Mucosa of descending colon (tissue), 3 donors: ENCODE measurements around the gene STON2. TPM values are rescaled to one million over a fixed set of nuclear protein-coding genes. Genes with fewer than 3 reads are reported as not detected.
A peak's percentile ranks its signal among the peaks of the same experiment; 100 is the strongest.

Experiments used
- ATAC-seq: fragments of 200-7000 bp; cut with Tn5 transposase; one replicate; pipeline ENCODE4 v1.9.1; 2020; ENCODE audit warnings: mild to moderate bottlenecking, moderate library complexity
- DNase-seq, 3 donors: peaks; one replicate each; pipeline ENCODE4 v3.0.0-alpha.2; 2020
- H3K36me3 ChIP-seq: fragments of 200-600 bp; one replicate; pipeline ENCODE4 v1.8.0; 2021; ENCODE audit warnings: low read depth, mild to moderate bottlenecking
- H3K4me1 ChIP-seq: fragments of 200-600 bp; one replicate; pipeline ENCODE4 v1.8.0; 2021; ENCODE audit warnings: low read depth, mild to moderate bottlenecking
- H3K4me3 ChIP-seq: fragments of 200-600 bp; one replicate; pipeline ENCODE4 v1.8.0; 2021; ENCODE audit warnings: mild to moderate bottlenecking
- H3K9me3 ChIP-seq: fragments of 200-600 bp; one replicate; pipeline ENCODE4 v1.8.0; 2021; ENCODE audit warnings: mild to moderate bottlenecking
- CTCF ChIP-seq: fragments of 200-600 bp; IDR thresholded peaks from one replicate; pipeline ENCODE4 v1.8.0; 2022; ENCODE audit warnings: antibody characterized with exemption, mild to moderate bottlenecking
- intact Hi-C, 2 donors: fragments of 100-400 bp; cut with DNase I in 1 of 2; cut with micrococcal nuclease in 1 of 2; formaldehyde crosslinking; loops; one replicate each; pipeline versions ENCODE4 v1.11.0 to v1.11.1; 2022; cut with DNase I, micrococcal nuclease
- total RNA-seq, 3 donors: library from RNA; stranded (reverse); fragmentation: NEBNext Ultra II Directional in 2 of 3; extraction: Animal tissue kit (Norgen Biotek cat#: 25700) in 2 of 3; gene quantifications; one replicate each; pipeline versions ENCODE4 v1.2.1 to v1.2.4, GENCODE V29; 2021 to 2023
- donor health status: DM: no; HTN: no; CAD: no; lungs with moderate emphysema.
- donor health status: DM: no; HTN: no; CAD: no.
- donor health status: DM: no; HTN: yes; CAD: no.

Gene STON2
- total RNA-seq, 3 donors from 2014 or later: 17.1 to 31.1 (median 20.7) TPM

GRCh38 chr14:81277096-81277495, 123.0 kb downstream of the STON2 start:
- H3K36me3 ChIP-seq: no peaks in the 10 kb centered on the region
- TF ChIP-seq CTCF: no peak
- intact Hi-C loops: no loop called here
- ATAC-seq: no peak
- H3K4me3 ChIP-seq: no peak overlapping the region
- no peaks in the 10 kb centered on the region for H3K9me3 ChIP-seq
- H3K4me1 ChIP-seq: no peaks in the 10 kb centered on the region
- no peak for DNase-seq

- Histone ChIP-seq H3K9me3 (no peaks in the 10 kb centered on the region), H3K4me3 (no peak overlapping the region), H3K4me1 (no peaks in the 10 kb centered on the region), H3K36me3 (no peaks in the 10 kb centered on the region)
- no peak for DNase-seq
- peak; percentile 21 for ATAC-seq
- TF ChIP-seq CTCF: no peak
- intact Hi-C loops: no loop called here
Observed at GRCh38 chr14:81276073-81277069, 123.8 kb downstream of the STON2 start.

- no peak for TF ChIP-seq CTCF
- intact Hi-C loops: no loop called here
- Histone ChIP-seq H3K4me1 (no peaks in the 10 kb centered on the region), H3K4me3 (no peak overlapping the region), H3K9me3 (no peaks in the 10 kb centered on the region), H3K36me3 (no peaks in the 10 kb centered on the region)
- DNase-seq (no peak), ATAC-seq (no peak)
Observed at GRCh38 chr14:81275305-81276072, 124.6 kb downstream of the STON2 start.

GRCh38 chr14:81273961-81274575, 126.1 kb downstream of the STON2 start:
- intact Hi-C loops: no loop called here
- no peak for ATAC-seq
- no peak overlapping the region for H3K4me3 ChIP-seq
- H3K9me3 ChIP-seq: no peaks in the 10 kb centered on the region
- DNase-seq: no peak
- no peaks in the 10 kb centered on the region for H3K4me1 ChIP-seq
- TF ChIP-seq CTCF: no peak
- H3K36me3 ChIP-seq: no peaks in the 10 kb centered on the region

- ATAC-seq (no peak), DNase-seq (no peak)
- no peak for TF ChIP-seq CTCF
- H3K36me3 ChIP-seq: no peaks in the 10 kb centered on the region
- no peak overlapping the region for H3K4me3 ChIP-seq
- intact Hi-C loops: no loop called here
- no peaks in the 10 kb centered on the region for H3K9me3 ChIP-seq
- no peaks in the 10 kb centered on the region for H3K4me1 ChIP-seq
Observed at GRCh38 chr14:81273521-81273920, 126.6 kb downstream of the STON2 start.
